Glutamatergic neuron (in vitro differentiated cells): ENCODE measurements around the gene ROCK2. TPM values are rescaled to one million over a fixed set of nuclear protein-coding genes. Genes with fewer than 3 reads are reported as not detected.
"Not testable (repeated sequence)": the region's sequence is repeated elsewhere in the genome, so short reads cannot be mapped to it uniquely, and the experiment has no call there.

Experiments used
- DNase-seq: peaks from one replicate; pipeline ENCODE4 v3.0.0; 2022
- H3K27ac Mint-ChIP-seq: one replicate; pipeline ENCODE4 v1.8.0; 2020; ENCODE audit warnings: mild to moderate bottlenecking, mixed read lengths, inconsistent platforms; ENCODE audit not compliant: unreplicated experiment
- H3K27me3 Mint-ChIP-seq: one replicate; pipeline ENCODE4 v1.8.0; 2020; ENCODE audit warnings: mild to moderate bottlenecking, moderate library complexity, mixed read lengths, inconsistent platforms; ENCODE audit not compliant: unreplicated experiment
- H3K36me3 Mint-ChIP-seq: one replicate; pipeline ENCODE4 v1.8.0; 2020; ENCODE audit warnings: mild to moderate bottlenecking, mixed read lengths, inconsistent platforms; ENCODE audit not compliant: unreplicated experiment
- H3K4me1 Mint-ChIP-seq: one replicate; pipeline ENCODE4 v1.8.0; 2020; ENCODE audit warnings: mild to moderate bottlenecking, low read depth, mixed read lengths, inconsistent platforms; ENCODE audit not compliant: unreplicated experiment
- H3K4me3 Mint-ChIP-seq: one replicate; pipeline ENCODE4 v1.8.0; 2020; ENCODE audit warnings: mild to moderate bottlenecking, mixed read lengths, inconsistent platforms; ENCODE audit not compliant: unreplicated experiment
- H3K9me3 Mint-ChIP-seq: one replicate; pipeline ENCODE4 v1.8.0; 2020; ENCODE audit warnings: mild to moderate bottlenecking, moderate library complexity, mixed read lengths, inconsistent platforms; ENCODE audit not compliant: unreplicated experiment
- CTCF ChIP-seq: fragments of 200-600 bp; sonication (generic); IDR thresholded peaks from one replicate; pipeline ENCODE4 v1.5.0; 2021; ENCODE audit not compliant: partially characterized antibody, unreplicated experiment
- total RNA-seq: library from RNA; stranded (reverse); fragmentation: NEBNext Ultra II Directional; extraction: Animal tissue kit (Norgen Biotek cat#: 25700); gene quantifications from one replicate; pipeline ENCODE4 v1.2.1, GENCODE V29; 2021; ENCODE audit not compliant: unreplicated experiment

Gene ROCK2
- total RNA-seq, 1 donor from 2014 or later = 34.6 TPM

GRCh38 chr2:11263177-11263576 lies 81.3 kb downstream of the ROCK2 start:
- H3K4me3 Mint-ChIP-seq = no peak overlapping the region
- DNase-seq = no peak
- H3K27ac Mint-ChIP-seq = no peak overlapping the region
- H3K9me3 Mint-ChIP-seq = peaks cover 1% of the 10 kb centered on the region
- H3K36me3 Mint-ChIP-seq = peaks cover 6% of the 10 kb centered on the region
- TF ChIP-seq CTCF = no peak
- no peaks in the 10 kb centered on the region for H3K27me3 Mint-ChIP-seq
- no peaks in the 10 kb centered on the region for H3K4me1 Mint-ChIP-seq

- not testable (repeated sequence) for H3K4me3 Mint-ChIP-seq, DNase-seq, H3K27ac Mint-ChIP-seq, H3K36me3 Mint-ChIP-seq, H3K9me3 Mint-ChIP-seq, H3K27me3 Mint-ChIP-seq, H3K4me1 Mint-ChIP-seq
Measured at GRCh38 chr2:11262438-11262837, 82.0 kb downstream of the ROCK2 start.

- H3K4me3 Mint-ChIP-seq, H3K27me3 Mint-ChIP-seq, H3K9me3 Mint-ChIP-seq, H3K27ac Mint-ChIP-seq, H3K4me1 Mint-ChIP-seq, DNase-seq, H3K36me3 Mint-ChIP-seq: not testable (repeated sequence)
Measured at GRCh38 chr2:11261564-11261963, 82.9 kb downstream of the ROCK2 start.

GRCh38 chr2:11260979-11261378 lies 83.5 kb downstream of the ROCK2 start:
- H3K36me3 Mint-ChIP-seq = peaks cover 6% of the 10 kb centered on the region
- TF ChIP-seq CTCF = no peak
- H3K4me3 Mint-ChIP-seq = no peak overlapping the region
- H3K4me1 Mint-ChIP-seq = peaks cover 6% of the 10 kb centered on the region
- DNase-seq = no peak
- H3K27ac Mint-ChIP-seq = no peak overlapping the region
- peaks cover 1% of the 10 kb centered on the region for H3K9me3 Mint-ChIP-seq
- no peaks in the 10 kb centered on the region for H3K27me3 Mint-ChIP-seq

GRCh38 chr2:11257964-11258363 lies 86.5 kb downstream of the ROCK2 start:
- Mint-ChIP-seq H3K4me1 (peaks cover 7% of the 10 kb centered on the region), H3K9me3 (peaks cover 1% of the 10 kb centered on the region), H3K27me3 (no peaks in the 10 kb centered on the region), H3K27ac (no peak overlapping the region), H3K36me3 (peaks cover 6% of the 10 kb centered on the region), H3K4me3 (no peak overlapping the region)
- TF ChIP-seq CTCF = no peak
- no peak for DNase-seq

- Mint-ChIP-seq H3K36me3 (no peaks in the 10 kb centered on the region), H3K4me3 (no peak overlapping the region), H3K9me3 (peaks cover 1% of the 10 kb centered on the region), H3K27me3 (no peaks in the 10 kb centered on the region), H3K27ac (no peak overlapping the region), H3K4me1 (peaks cover 7% of the 10 kb centered on the region)
- TF ChIP-seq CTCF = no peak
- no peak for DNase-seq
Measured at GRCh38 chr2:11257078-11257477, 87.4 kb downstream of the ROCK2 start.
